Activated naive CD4-positive, alpha-beta T cell (primary cell): ENCODE results near the gene TBC1D19.
A peak's percentile ranks its signal among the peaks of the same experiment; 100 is the strongest.
"Not testable (repeated sequence)": the region's sequence is repeated elsewhere in the genome, so short reads cannot be mapped to it uniquely, and the experiment has no call there.

Experiments
- DNase-seq, 4 experiments: peaks; one replicate each; lab custom pipeline; 2025; lab: John Stamatoyannopoulos, UW

Gene TBC1D19, protein sequence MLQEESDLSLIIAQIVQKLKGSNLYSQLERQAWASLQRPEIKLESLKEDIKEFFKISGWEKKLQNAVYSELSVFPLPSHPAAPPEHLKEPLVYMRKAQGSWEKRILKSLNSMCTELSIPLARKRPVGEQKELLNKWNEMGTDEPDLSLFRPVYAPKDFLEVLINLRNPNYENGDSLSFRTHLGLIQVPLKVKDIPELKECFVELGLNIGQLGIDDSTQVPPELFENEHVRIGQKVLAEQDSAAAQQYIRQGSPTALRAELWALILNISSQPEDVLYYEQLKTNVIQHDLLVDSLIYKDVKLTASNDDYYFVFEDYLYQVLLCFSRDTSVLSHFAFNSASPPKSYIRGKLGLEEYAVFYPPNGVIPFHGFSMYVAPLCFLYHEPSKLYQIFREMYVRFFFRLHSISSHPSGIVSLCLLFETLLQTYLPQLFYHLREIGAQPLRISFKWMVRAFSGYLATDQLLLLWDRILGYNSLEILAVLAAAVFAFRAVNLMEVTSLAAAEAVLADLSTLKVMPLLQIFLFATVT

DNA sequence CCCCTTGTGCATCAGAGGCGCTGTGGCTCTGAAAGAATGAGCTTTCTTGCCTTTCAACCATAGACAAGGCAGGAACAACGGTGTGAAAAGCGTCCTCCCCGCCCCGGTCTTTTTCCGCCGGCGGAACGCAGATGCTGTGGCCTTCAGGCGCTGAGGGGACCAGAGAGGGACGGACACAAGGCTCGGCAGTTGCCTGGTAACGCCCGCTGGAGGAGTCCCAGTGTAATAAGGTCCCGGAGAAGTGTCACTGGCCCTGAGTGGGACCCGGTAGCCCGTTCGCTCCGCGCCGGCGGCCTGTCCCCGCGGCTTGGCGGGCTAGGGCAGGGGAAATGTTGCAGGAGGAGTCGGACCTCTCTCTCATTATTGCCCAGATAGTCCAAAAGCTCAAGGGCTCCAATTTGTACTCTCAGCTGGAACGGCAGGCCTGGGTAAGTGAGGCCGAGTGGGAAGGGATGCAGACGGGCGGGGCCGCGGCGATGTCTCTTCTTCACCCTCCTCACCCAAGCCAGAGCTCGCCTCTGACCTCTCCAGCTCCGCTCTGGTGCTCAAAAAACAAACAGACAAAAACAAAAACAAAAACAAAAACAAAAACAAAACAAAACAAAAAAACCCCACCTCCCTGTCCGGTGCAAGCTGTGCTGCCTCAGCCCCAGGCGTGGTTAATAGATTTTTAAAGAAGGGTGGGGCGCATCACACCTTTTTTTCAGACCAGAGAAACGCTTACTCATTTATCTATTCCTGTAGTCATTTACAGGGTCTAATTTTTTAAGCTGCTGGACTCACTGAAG is at the start of gene TBC1D19:
Gene TBC1D19 (plus strand): TSS at position 220 of the 788 bp plus-strand sequence. CDS start 110 bp downstream, at position 330.
- peak; percentile 63 to 83 (median 76) for DNase-seq

DNA sequence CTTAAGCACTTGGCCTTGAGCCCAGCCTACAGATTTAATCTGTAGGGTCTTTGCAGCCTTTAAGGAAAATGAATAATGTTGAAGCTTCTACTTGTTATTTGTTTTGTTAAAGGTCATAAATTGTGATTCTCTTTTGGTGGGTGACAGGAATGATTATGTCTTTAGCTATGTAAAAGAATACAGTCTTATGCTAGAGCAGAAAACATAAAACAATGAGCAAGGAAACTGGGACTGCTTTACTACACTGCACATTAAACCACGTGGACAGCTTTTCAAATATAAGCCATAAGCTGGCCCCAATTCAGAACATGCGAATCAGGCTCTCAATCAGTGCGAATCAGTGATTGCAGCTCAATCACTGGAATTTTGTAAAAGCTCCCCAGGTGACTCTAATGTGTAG is 40.9 kb upstream of the TBC1D19 start:
- DNase-seq: no peak

DNA sequence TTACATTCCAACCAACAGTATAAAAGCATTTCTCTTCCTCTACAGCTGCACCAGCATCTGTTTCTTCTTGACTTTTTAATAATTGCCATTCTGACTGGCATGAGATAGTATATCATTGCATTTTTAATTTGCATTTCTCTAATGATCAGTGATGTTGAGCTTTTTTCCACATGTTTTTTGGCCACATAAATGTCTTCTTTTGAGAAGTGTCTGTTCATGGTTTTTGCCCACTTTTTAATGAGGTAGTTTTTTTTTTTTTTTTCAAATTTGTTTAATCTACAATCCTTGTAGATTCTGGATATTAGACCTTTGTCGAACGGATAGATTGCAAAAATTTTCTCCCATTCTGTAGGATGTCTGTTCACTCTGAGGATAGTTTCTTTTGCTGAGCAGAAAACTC is 39.5 kb upstream of the TBC1D19 start:
- DNase-seq: no peak

DNA sequence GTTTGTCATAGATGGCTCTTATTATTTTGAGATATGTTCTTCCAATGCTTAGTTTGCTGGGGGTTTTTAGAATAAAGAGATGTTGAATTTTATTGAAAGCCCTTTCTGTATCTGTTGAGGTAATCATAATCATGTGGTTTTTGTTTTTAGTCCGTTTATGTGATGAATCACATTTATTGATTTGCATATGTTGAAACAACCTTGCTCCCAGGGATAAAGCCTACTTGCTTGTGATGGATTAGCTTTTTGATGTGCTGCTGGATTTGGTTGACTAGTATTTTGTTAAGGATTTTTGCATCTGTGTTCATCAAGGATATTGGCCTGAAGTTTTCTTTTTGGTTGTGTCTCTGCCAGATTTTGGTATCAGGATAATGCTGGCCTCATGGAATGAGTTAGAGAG is 35.5 kb upstream of the TBC1D19 start:
- DNase-seq: not testable (repeated sequence)

DNA sequence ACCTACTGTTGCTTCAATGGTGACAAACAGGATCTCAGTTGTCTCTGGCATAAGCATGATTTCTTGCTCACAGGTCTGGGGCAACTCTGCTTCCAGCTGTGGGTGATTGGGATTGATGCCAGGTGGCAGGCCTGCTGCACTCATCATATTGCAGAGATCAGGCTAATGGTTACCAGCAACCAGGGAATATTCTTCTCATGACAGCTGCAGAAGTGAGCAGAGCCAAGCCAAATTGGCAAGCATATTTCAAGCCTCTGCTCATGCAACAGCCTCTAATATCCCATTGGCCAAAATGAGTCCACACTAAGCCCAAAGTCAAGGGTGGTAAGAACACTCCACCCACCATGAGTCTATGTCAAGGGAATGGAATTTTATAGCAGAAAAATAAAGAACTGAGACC is 26.7 kb upstream of the TBC1D19 start:
- DNase-seq: no peak

DNA sequence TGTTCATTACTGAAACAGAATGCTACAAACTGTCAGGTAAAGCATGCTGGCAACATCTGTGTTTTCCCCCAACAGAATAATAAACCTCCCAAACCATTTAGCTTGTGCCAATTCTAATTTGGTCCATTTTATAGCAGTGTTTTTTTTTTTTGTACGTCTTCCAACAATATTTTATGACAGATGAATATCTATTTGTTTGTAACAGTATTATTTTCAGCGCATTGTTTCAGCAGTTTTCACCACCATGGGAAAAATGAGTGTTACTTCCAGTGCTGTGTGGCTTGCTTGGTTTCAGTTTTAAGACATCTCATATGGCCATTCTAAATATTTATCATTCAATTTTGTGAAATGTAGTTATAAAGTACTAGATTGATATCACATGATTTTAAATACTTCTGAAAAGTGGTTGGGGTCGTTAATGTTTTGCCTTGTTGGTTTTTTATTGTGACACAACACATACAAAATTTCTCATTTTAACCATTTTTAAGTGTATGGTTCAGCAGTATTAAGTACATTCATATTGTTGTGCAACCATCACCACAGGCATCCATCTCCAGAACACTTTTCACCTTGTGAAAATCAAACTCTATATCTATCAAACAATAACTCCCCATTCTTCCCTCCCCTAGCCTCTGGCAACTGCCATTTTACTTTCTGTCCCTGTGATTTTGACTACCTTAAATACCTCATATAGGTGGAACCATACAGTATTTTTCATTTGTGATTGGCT is 25.6 kb upstream of the TBC1D19 start:
- DNase-seq: no peak

DNA sequence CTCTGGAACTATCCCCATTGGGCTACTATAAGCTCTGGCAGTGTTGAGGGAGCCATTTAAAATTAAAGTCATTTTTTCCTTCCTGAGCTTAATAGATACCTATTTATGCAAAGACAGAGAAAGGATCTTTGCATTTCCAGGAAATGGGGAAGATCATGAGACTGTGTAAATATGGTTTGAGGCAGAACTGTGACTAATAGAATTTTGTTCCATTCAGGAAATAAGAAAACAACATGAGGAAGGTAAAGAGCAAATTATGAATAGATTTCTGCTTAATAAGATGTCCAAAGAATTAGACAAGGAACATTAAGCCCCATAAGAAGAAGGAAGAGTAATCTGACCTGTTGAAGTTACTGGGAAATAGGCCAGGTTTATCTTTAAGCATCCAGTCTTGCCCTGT is 17.8 kb upstream of the TBC1D19 start:
- DNase-seq: no peak

DNA sequence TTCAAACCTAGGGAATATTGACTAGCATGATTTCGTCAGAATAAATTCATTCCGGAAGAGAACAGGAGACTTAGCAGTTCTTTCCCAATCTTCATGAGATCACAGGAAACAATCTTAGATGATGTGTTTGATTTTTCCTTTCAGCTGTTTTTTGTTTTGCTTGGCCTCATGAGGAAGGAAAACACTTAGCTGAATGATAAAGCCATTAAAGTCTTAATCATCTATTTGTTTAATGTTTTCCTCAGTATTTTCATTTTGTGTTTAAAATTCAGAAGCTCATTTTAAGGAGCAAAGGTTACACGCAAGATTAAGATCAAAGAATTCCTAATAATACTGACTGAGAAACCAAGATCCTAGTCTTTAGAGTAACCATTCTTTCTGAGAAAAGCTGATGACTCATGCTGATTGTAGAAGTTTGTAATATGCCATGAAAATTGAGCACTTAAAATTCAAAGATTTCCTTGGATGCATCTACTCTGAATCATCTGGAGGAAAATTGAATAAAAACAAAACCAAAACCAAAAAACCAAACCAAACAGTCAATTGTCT is 15.4 kb upstream of the TBC1D19 start:
- no peak for DNase-seq

DNA sequence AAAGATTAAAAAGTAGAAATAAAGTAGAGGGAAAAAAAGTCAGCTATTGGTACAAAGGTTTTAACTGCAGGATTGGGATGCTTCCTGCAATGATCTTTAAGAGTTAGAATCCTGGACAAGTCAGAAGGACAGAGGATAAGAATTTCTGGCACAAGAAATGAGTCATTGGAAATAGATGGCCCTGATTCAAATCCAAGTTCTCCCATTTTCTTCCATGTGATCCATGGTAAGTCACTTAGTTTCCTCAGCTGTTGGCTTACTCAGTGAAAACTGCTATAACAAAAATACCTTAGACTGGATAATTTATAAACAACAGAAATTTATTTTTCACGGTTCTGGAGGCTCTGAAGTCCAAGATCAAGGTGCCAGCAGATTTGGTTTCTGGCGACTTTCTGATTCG is 13.3 kb upstream of the TBC1D19 start:
- DNase-seq: no peak

DNA sequence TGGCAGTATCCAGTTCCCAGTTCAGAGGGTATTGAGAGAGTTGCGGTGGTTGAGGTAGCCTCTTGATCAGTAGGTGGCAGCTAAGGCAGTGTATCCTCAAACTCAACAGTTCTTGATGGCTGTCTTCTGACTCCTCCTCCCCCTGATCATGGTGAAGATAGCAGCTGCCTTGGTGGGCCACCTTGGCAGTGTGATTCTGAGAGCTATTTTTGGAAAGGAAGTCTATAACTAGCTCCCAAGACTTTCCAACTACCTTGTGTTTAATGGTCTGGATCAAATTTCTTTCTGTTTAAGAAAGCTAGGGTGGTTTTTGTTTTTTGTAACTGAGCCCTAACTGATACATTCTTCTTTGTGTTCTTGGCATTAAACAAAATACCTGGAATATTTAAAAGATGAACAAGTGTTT is 10.5 kb upstream of the TBC1D19 start:
- no peak for DNase-seq

DNA sequence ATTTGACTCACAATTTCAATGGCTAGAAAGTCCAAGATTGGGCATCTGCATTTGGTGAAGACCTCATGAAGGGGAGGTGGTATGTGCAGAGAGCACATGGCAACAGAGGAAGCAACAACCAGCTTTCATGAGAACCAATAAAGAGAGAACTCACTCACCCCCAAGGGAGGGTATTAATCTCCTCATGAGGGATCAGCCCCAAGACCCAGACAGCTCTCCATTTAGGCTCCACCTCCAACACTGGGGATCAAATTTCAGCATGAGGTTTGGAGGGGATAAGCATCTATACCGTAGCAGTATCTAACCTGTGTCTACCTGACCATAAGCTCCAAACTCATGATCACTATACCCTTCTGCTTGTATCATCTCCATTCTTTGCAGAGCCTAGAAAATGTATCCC is 9.3 kb upstream of the TBC1D19 start:
- DNase-seq: no peak

DNA sequence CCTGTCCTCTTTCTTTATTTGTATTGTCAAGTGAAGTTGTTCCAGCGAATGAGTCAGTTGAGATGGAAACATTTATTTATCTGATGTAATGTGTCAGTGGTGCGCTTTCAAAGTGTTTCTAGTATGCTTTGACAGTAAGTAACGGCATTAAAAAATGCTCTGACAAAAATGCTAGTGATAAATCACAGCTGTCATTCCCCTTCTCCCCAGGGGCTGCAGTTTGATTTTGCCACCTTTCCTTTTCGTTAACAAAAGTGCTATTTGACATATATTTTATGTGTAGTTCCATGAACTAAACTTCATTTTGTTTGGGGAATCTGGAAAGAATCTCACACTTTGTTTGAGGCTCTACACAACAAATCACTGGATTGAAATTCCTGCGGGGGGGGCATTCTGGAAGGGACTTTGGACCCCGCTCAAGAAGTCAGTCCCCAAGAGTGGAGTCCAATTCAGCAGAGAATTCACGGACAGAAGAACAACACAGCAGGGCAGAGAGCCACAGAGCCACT is 7.6 kb upstream of the TBC1D19 start:
- DNase-seq: no peak

DNA sequence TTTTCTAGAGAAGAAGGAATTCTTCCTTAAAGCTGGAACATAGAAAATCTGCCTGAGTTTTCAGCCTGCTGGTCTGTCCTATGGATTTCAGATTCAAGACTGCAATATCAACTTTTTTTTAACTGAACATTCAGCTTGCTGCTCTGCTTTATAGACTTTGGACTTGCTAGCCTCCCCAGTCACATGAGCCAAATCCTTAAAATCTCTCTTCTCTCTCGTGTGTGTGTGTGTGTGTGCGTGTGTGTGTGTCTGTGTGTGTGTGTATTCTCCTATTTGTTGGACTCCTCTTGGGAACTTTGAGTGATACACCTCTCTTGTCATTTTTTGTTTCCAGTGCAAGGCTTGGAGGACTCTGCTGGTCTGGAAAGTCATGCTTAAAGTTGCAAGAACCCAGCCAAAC is 6.8 kb upstream of the TBC1D19 start:
- no peak for DNase-seq

DNA sequence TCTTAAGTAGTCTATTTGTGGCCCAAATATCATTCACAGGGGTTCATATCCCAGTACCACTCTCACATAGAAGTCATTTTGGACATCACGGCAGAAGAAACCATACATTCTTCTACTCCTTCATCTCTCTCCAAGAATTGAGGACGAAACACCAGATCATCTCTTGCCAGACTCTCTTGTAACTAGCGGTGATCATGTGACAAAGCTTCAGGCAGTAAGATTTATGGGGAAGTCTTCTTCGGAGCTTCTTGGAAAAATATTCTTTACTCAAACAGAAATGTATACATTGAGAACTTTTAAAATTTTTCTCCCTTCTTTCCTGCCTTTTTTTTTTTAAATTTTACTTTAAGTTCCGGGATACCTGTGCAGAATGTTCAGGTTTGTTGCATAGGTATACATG is 4.7 kb upstream of the TBC1D19 start:
- DNase-seq: no peak

DNA sequence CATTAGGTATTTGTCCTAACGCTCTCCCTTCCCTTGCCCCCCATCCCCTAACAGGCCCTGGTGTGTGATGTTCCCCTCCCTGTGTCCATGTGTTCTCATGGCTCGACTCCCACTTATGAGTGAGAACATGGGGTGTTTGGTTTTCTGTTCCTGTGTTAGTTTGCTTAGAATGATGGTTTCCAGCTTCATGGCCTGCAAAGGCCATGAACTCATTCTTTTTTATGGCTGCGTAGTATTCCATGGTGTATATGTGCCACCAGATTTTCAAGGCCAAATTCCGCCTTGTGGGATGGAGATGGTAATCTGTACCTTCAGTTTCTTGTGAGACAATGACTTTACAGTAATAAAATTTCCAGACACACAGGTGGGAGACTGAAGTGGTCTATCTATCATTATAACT is 2.5 kb upstream of the TBC1D19 start:
- not testable (repeated sequence) for DNase-seq

DNA sequence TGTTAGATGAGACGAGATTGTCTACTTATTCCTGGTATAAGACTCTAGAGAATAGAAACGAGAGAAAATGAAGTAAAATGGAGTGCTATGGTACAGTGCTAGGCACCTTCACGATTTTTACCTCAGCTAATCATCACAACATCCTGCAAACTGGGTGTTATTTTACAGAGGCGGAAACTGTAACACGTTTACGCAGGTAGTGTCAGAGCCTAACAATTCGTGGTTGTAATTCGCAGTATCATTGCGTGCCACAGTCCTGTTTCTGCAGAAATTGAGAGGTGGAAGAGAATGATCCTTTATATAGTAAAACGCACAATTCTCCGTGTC is 383 bp upstream of the TBC1D19 start:
- DNase-seq: no peak

DNA sequence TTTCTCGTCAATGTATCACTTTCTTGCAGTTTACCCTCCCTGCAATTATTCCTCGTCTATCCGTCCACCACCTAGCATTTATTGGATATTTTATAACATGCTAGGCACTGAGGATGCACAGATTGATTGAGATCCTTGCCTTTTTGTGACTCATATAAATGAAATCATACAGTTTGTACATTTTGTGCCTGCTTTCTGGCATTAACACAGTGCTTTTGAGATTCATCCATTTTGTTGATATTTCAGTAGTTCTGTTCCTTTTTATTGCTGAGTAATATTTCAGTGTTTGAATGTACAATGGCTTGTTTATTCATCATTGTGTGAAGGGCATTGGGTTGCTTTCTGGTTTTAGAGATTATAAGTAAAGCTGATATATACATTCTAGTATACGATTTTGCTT is 841 bp downstream of the TBC1D19 start:
- DNase-seq: no peak

DNA sequence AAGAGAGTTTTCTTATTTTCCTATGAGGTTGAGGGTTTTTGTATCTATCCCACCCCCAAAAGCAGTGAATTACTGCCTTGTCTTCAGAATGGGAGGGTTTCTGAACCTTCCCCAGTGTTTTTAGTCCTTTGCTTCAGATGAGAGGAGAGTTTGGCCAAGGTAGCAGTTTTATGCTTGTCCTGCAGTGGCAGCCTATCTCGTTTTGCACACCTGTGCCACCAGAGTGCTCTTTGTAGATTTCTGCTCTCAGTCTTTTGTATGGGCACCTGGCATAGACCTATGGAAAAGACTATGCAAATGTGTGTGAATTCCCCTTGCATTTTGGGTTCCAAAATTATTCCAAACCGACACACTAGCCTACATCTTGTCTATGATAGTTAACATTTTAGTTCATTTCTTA is 5.8 kb downstream of the TBC1D19 start:
- DNase-seq: no peak

DNA sequence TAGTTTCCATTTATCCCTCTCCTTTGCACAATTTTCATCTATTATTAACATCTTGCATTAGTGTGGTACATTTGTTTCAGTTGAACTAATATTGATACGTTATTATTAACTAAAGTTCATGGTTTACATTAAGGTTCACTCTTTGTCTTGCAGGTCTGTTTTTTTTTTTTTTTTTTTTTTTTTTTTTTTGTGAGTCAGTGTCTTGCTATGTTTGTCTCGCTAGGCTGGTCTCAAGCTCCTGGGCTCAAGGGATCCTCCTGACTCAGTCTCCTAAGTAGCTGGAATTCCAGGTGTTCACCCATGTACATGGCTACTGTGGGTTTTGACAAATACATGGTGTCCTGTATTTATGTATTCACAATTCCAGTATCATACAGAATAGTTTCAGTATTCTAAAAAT is 6.8 kb downstream of the TBC1D19 start:
- no peak for DNase-seq

DNA sequence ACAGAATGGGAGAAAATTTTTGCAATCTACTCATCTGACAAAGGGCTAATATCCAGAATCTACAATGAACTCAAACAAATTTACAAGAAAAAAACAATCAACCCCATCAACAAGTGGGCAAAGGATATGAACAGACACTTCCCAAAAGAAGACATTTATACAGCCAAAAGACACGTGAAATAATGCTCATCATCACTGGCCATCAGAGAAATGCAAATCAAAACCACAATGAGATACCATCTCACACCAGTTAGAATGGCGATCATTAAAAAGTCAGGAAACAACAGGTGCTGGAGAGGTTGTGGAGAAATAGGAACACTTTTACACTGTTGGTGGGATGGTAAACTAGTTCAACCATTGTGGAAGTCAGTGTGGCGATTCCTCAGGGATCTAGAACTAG is 9.7 kb downstream of the TBC1D19 start:
- DNase-seq: not testable (repeated sequence)

DNA sequence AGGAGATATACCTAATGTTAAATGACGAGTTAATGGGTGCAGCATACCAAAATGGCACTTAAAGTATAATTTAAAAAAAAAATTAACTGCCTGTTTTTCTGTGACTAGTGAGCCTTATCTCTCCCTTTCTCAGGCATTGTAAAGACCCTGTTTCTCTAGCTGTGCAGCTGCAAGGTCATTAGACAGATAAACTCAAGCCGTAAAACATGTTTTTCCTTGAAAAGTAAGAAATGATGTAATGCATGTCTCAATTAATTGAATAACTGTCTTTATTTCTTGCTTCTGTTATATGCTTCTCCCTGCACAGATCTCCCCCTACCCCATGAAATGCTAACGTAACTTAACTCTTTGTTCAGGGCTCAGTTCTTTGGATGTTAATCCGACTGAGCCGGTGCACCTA is 10.5 kb downstream of the TBC1D19 start:
- no peak for DNase-seq

DNA sequence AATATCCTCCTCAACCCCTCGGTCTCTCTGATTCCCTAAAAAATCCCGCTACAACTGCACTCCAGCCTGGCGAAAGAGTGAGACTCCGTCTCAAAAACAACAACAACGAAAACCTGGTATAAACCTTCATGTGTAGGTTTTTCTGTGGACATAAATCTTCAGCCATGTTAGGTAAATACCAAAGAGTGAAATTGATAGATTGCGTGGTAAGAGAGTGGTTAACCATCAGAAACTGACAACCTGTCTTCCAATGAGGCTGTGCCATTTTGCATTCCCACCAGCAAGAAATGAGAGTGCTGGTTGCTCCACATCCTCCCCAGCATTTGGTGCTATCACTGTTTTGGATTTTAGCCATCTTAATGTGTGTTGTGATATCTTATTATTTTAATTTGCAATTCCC is 10.9 kb downstream of the TBC1D19 start:
- no peak for DNase-seq
